HEK293T (cell line): ENCODE results near the gene SKIC8.

Experiments used
- ARNT ChIP-seq: fragments of 450-650 bp; IDR thresholded peaks from 2 replicates; pipeline ENCODE4 v1.6.1; 2017; ENCODE audit warnings: mild to moderate bottlenecking
- BHLHE40 ChIP-seq: fragments of 450-650 bp; IDR thresholded peaks from 2 replicates; pipeline ENCODE4 v1.6.1; 2016; ENCODE audit warnings: mild to moderate bottlenecking, moderate library complexity, borderline replicate concordance
- CTBP1 ChIP-seq: fragments of 450-650 bp; IDR thresholded peaks from 2 replicates; pipeline ENCODE4 v1.6.1; 2016; ENCODE audit warnings: borderline replicate concordance
- ELF4 ChIP-seq: fragments of 450-650 bp; IDR thresholded peaks from 2 replicates; pipeline ENCODE4 v1.6.1; 2017; ENCODE audit warnings: antibody characterized with exemption
- FOXA1 ChIP-seq: fragments of 450-650 bp; IDR thresholded peaks from 2 replicates; pipeline ENCODE4 v1.6.1; 2016; ENCODE audit warnings: mild to moderate bottlenecking
- FOXK2 ChIP-seq: fragments of 450-650 bp; IDR thresholded peaks from 2 replicates; pipeline ENCODE4 v1.6.1; 2016; ENCODE audit warnings: mild to moderate bottlenecking
- FOXM1 ChIP-seq: fragments of 450-650 bp; IDR thresholded peaks from 2 replicates; pipeline ENCODE4 v1.6.1; 2017; ENCODE audit warnings: mild to moderate bottlenecking, borderline replicate concordance
- L3MBTL2 ChIP-seq: fragments of 450-650 bp; conservative IDR thresholded peaks from 2 replicates; pipeline ENCODE4 v1.6.1; 2016; ENCODE audit warnings: mild to moderate bottlenecking
- LEF1 ChIP-seq: fragments of 450-650 bp; IDR thresholded peaks from 2 replicates; pipeline ENCODE4 v1.6.1; 2017; ENCODE audit warnings: mild to moderate bottlenecking, borderline replicate concordance
- NFRKB ChIP-seq: fragments of 450-650 bp; IDR thresholded peaks from 2 replicates; pipeline ENCODE4 v1.6.1; 2016; ENCODE audit warnings: mild to moderate bottlenecking, moderate library complexity
- SP1 ChIP-seq: fragments of 450-650 bp; IDR thresholded peaks from 2 replicates; pipeline ENCODE4 v1.6.1; 2017
- SUZ12 ChIP-seq: fragments of 450-650 bp; IDR thresholded peaks from 2 replicates; pipeline ENCODE4 v1.6.1; 2016; ENCODE audit warnings: mild to moderate bottlenecking
- TARDBP ChIP-seq: fragments of 450-650 bp; IDR thresholded peaks from 2 replicates; pipeline ENCODE4 v1.6.1; 2016

DNA sequence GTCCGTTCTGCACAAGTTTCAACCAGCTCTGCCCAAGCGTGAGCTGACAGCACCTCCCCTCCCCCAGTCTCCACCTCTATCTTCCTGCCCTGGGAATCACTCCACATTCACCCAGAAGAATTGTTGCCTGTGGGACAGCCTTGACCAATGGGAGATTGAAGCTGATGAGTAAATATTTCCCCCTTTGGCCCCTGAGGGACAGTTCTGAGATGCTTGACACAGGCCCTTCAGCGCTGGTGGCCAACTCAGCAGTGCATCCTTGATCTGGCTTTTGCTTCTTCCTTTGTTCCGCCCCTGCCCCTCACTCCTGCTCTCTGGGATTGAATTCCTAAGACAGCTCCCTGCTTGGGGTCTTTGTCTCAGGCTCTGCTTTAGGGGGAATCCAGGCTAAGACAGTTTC, 13.1 kb upstream of the SKIC8 start:
- TF ChIP-seq SUZ12 (no peak), L3MBTL2 (no peak), FOXK2 (no peak), SP1 (no peak), ELF4 (no peak), LEF1 (no peak), FOXM1 (no peak), NFRKB (no peak), FOXA1 (no peak), CTBP1 (no peak), BHLHE40 (no peak), ARNT (no peak), TARDBP (no peak)
